Right lobe of liver (tissue), 6 donors: ENCODE data around the gene ASB18. TPM values are rescaled to one million over a fixed set of nuclear protein-coding genes. Genes with fewer than 3 reads are reported as not detected.

Source experiments
- ATAC-seq, 4 donors: fragments of 200-7000 bp; cut with Tn5 transposase; one replicate each; pipeline ENCODE4 v1.9.1; 2020; ENCODE audit warnings: mild to moderate bottlenecking in 4 of 4, moderate library complexity in 4 of 4
- DNase-seq, 3 donors: peaks; one replicate each; pipeline ENCODE4 v3.0.0-alpha.2; 2020
- H3K27ac ChIP-seq, 3 donors: fragments of 200-600 bp; one replicate each; pipeline ENCODE4 v1.8.0; 2022
- H3K27me3 ChIP-seq, 2 donors: fragments of 200-600 bp; one replicate each; pipeline ENCODE4 v1.8.0; 2022
- H3K36me3 ChIP-seq, 4 donors: fragments of 200-600 bp; sonication (generic) in 1 of 4; one replicate each; pipeline versions ENCODE4 v1.5.1 to v1.8.0; 2017 to 2022; ENCODE audit warnings: control low read depth in 1 of 4
- H3K4me1 ChIP-seq, 4 donors: fragments of 200-600 bp; sonication (generic) in 1 of 4; one replicate each; pipeline versions ENCODE4 v1.5.1 to v1.8.0; 2017 to 2022; ENCODE audit warnings: control low read depth in 1 of 4
- H3K4me3 ChIP-seq, 3 donors: fragments of 200-600 bp; one replicate each; pipeline ENCODE4 v1.8.0; 2022
- H3K9me3 ChIP-seq, 4 donors: fragments of 200-600 bp; sonication (generic) in 1 of 4; one replicate each; pipeline versions ENCODE4 v1.5.1 to v1.8.0; 2017 to 2022; ENCODE audit warnings: control low read depth in 1 of 4
- POLR2A ChIP-seq: fragments of 450-650 bp; IDR thresholded peaks from one replicate; pipeline ENCODE4 v1.6.1; 2017; ENCODE audit warnings: antibody characterized with exemption, mild to moderate bottlenecking
- WGBS: methylation state at CpG from one replicate; pipeline ENCODE4 v1.1.6; 2018; ENCODE audit warnings: low coverage, low lambda C conversion rate; ENCODE audit not compliant: insufficient coverage; ENCODE audit errors: missing lambda C conversion rate; 5-methylcytosine and 5-hydroxymethylcytosine counted together
- intact Hi-C, 2 donors: fragments of 100-400 bp; cut with DNase I; formaldehyde crosslinking; loops; one replicate each; pipeline versions ENCODE4 v1.11.2 to v1.14.1; 2022
- total RNA-seq, 6 experiments: library from RNA; depleted of rRNA in 2 of 6; stranded (reverse); fragments of >200 nt in 2 of 6; fragmentation: NEBNext Ultra II Directional in 3 of 6; extraction: Animal tissue kit (Norgen Biotek cat#: 25700) in 3 of 6; gene quantifications; one replicate each; pipeline versions ENCODE4 v1.1.0 to v1.2.4, GENCODE V29; 2016 to 2023
- TF ChIP-seq, protein P1 (sequence below), 4 donors: fragments of 200-600 bp in 3 of 4; fragments of 450-650 bp in 1 of 4; IDR thresholded peaks; one replicate each; pipeline versions ENCODE4 v1.5.1 to v1.8.0; 2016 to 2022; ENCODE audit warnings: antibody characterized with exemption in 4 of 4, mild to moderate bottlenecking in 2 of 4
- donor health status: DM: no; HTN: yes; CAD: no.
- donor health status: DM: no; HTN: no; CAD: no.
- donor health status: DM: no; HTN: no; CAD: no.
- donor health status: DM: no; HTN: yes; CAD: no.
- donor health status: DM: no; HTN: yes; CAD: no.

Gene ASB18
- total RNA-seq, 6 experiments from 2014 or later = not detected

DNA sequence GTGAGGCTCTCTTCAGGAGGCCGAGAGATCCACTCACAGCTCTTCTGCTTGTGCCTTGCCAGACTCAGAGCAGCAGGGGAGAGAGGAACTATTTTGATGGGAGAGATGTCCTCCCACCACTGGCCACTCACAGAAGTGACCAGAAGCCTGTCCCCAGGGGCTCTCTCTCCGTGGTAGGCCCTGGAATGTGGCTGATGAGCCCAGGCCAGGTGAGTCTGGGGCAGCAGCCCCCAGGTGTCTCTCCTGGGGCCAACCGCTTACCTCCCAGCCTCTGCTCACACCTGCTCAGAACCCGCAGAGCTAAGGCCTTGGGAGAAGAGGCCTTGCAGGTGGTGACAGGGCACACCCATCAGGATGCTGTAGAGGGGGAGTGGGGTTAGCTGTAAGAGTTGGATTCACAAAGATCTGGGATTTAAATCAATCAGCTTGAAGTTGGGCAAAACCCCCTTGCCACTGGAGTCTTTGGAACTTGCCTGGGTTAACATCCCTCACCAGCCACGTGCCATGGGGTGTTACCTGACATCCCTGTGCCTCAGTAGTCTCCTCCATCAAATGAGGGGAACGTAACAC is 29.1 kb upstream of the ASB18 start:
- Histone ChIP-seq H3K27ac (no peak overlapping the region), H3K4me3 (no peak overlapping the region), H3K9me3 (no peaks in the 10 kb centered on the region), H3K27me3 (no peaks in the 10 kb centered on the region), H3K36me3 (no peaks in the 10 kb centered on the region), H3K4me1 (no peaks in the 10 kb centered on the region)
- peak in 1 of 4 donors; percentile 11 for ATAC-seq
- intact Hi-C loops = no loop called here
- no peak for DNase-seq
- 67% methylated on average over 1 of the region's 6 CpGs for WGBS
- TF ChIP-seq POLR2A = no peak
- TF ChIP-seq, protein P1, sequence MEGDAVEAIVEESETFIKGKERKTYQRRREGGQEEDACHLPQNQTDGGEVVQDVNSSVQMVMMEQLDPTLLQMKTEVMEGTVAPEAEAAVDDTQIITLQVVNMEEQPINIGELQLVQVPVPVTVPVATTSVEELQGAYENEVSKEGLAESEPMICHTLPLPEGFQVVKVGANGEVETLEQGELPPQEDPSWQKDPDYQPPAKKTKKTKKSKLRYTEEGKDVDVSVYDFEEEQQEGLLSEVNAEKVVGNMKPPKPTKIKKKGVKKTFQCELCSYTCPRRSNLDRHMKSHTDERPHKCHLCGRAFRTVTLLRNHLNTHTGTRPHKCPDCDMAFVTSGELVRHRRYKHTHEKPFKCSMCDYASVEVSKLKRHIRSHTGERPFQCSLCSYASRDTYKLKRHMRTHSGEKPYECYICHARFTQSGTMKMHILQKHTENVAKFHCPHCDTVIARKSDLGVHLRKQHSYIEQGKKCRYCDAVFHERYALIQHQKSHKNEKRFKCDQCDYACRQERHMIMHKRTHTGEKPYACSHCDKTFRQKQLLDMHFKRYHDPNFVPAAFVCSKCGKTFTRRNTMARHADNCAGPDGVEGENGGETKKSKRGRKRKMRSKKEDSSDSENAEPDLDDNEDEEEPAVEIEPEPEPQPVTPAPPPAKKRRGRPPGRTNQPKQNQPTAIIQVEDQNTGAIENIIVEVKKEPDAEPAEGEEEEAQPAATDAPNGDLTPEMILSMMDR (IDR thresholded peaks at IDR 0.05) = no peak

- no peaks in the 10 kb centered on the region for H3K9me3 ChIP-seq
- intact Hi-C loops = no loop called here
- no peaks in the 10 kb centered on the region for H3K4me1 ChIP-seq
- 59% methylated on average over 3 of the region's 3 CpGs for WGBS
- H3K27ac ChIP-seq = no peak overlapping the region
- H3K36me3 ChIP-seq = no peaks in the 10 kb centered on the region
- TF ChIP-seq, protein P1 (IDR thresholded peaks at IDR 0.05) = no peak
- TF ChIP-seq POLR2A = no peak
- no peak overlapping the region for H3K4me3 ChIP-seq
- ATAC-seq (no peak), DNase-seq (no peak)
- H3K27me3 ChIP-seq = no peaks in the 10 kb centered on the region
Measured at GRCh38 chr2:236291911-236292310, 27.7 kb upstream of the ASB18 start.

DNA sequence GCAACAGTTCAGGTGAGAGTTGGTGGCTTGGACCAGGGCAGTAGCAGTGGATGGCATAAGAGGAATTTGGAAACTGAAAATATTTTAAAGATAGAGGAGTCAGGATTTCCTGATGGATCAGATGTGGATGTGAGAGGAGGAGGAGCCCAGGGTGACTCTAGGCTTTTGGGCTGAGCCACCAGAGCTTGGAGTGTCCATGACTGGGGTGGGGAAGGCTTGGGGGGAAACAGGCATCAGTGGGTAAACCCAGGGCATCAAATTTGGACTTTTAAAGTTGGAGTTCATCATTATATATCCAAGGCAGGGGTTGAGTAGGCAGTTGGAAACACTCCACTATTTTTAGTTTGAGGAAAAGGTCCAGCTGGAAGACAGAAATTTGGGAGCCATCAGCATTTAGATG is 27.3 kb upstream of the ASB18 start:
- Histone ChIP-seq H3K4me3 (no peak overlapping the region), H3K4me1 (no peaks in the 10 kb centered on the region), H3K27ac (no peak overlapping the region), H3K36me3 (no peaks in the 10 kb centered on the region), H3K27me3 (no peaks in the 10 kb centered on the region), H3K9me3 (no peaks in the 10 kb centered on the region)
- no peak for ATAC-seq
- DNase-seq = no peak
- intact Hi-C loops = no loop called here
- TF ChIP-seq, protein P1 (IDR thresholded peaks at IDR 0.05) = no peak
- no peak for TF ChIP-seq POLR2A

GRCh38 chr2:236290742-236291425 is 26.7 kb upstream of the ASB18 start:
- H3K9me3 ChIP-seq = no peaks in the 10 kb centered on the region
- H3K27ac ChIP-seq = no peak overlapping the region
- H3K4me1 ChIP-seq = no peaks in the 10 kb centered on the region
- ATAC-seq (no peak), DNase-seq (no peak)
- no peak for TF ChIP-seq POLR2A
- TF ChIP-seq, protein P1 (IDR thresholded peaks at IDR 0.05) = no peak
- 32% methylated on average over 8 of the region's 9 CpGs for WGBS
- no peaks in the 10 kb centered on the region for H3K36me3 ChIP-seq
- intact Hi-C loops = no loop called here
- H3K4me3 ChIP-seq = no peak overlapping the region
- H3K27me3 ChIP-seq = no peaks in the 10 kb centered on the region
